IPS-15b (cell line): ENCODE data around the gene MAP4K4.

ENCODE experiments used
- H3K27me3 ChIP-seq: one replicate; pipeline ENCODE4 v1.6.1; 2013; ENCODE audit warnings: low read length; ENCODE audit not compliant: control insufficient read depth, insufficient read depth
- H3K36me3 ChIP-seq: one replicate; pipeline ENCODE4 v1.6.1; 2013; ENCODE audit warnings: low read length; ENCODE audit not compliant: control insufficient read depth, insufficient read depth
- H3K4me1 ChIP-seq: one replicate; pipeline ENCODE4 v1.6.1; 2013; ENCODE audit warnings: mild to moderate bottlenecking, low read length; ENCODE audit not compliant: control insufficient read depth, insufficient read depth
- H3K4me3 ChIP-seq: one replicate; pipeline ENCODE4 v1.5.1; 2013; ENCODE audit warnings: low read depth, low read length
- H3K9ac ChIP-seq: one replicate; pipeline ENCODE4 v1.6.1; 2013; ENCODE audit warnings: low read depth, mild to moderate bottlenecking, low read length
- H3K9me3 ChIP-seq: one replicate; pipeline ENCODE4 v1.6.1; 2013; ENCODE audit warnings: mild to moderate bottlenecking, low read length; ENCODE audit not compliant: control insufficient read depth, insufficient read depth

The MAP4K4 gene

DNA sequence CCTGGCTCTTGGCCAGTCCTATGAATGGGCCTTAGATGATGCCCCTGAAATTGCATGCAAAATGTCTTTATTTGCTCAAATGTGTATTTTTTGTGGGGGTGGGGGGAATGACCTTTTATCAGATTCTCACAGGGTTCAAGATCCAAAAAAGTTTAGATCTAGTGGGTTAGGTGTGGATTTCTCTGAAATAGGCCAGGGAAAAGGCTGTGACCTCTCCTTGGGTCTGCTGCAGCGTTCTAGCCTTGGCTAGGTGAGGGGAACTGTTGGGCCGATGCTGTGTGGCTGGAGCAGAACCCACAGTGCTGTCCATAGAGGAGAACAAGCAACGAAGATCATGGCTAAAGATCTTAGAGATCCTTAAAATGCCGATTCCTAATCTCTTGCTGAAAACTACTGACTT, 163.9 kb downstream of the MAP4K4 start:
- Histone ChIP-seq H3K36me3 (peaks cover 26% of the 10 kb centered on the region), H3K27me3 (no peaks in the 10 kb centered on the region), H3K9ac (no peak overlapping the region), H3K4me3 (no peak overlapping the region), H3K4me1 (peaks cover 3% of the 10 kb centered on the region), H3K9me3 (no peaks in the 10 kb centered on the region)

DNA sequence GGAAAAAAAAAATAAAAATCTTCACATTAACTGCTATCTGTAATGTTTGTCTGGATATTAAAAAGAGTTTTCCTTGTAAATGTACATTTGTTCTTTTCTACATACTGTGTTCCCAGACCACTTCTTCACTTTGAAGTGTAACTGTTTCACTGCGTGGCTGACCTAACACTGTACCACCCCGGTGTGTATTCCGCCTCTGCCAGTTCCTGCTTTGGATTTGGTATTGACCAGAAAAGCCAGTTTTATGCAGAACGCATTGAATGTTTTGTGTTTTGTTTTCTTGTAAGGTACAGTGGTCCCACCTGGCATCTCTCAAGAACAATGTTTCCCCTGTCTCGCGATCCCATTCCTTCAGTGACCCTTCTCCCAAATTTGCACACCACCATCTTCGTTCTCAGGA, 166.0 kb downstream of the MAP4K4 start:
- Histone ChIP-seq H3K36me3 (peaks cover 31% of the 10 kb centered on the region), H3K27me3 (no peaks in the 10 kb centered on the region), H3K9ac (no peak overlapping the region), H3K9me3 (no peaks in the 10 kb centered on the region), H3K4me3 (no peak overlapping the region), H3K4me1 (no peaks in the 10 kb centered on the region)

DNA sequence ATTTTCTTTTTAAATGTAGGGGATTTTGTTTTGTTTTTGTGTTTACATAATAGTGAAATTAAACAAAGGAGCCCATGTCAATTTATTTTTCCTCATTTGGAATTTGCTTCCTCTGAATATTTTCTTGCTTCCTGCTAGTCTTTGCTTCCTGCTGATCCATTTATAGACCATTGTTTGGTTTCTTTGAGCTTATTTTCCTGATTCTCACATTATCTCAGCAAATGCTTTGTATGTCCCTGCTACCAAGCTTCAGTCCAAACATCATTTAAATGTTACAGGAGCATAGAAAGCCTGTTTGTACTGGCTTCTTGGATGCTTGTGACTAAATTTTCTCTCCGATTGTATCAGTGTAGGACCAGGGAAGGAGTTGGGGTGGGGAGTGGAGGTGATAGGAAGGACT, 166.9 kb downstream of the MAP4K4 start:
- Histone ChIP-seq H3K36me3 (peaks cover 30% of the 10 kb centered on the region), H3K4me3 (no peak overlapping the region), H3K27me3 (no peaks in the 10 kb centered on the region), H3K4me1 (no peaks in the 10 kb centered on the region), H3K9me3 (no peaks in the 10 kb centered on the region), H3K9ac (no peak overlapping the region)

DNA sequence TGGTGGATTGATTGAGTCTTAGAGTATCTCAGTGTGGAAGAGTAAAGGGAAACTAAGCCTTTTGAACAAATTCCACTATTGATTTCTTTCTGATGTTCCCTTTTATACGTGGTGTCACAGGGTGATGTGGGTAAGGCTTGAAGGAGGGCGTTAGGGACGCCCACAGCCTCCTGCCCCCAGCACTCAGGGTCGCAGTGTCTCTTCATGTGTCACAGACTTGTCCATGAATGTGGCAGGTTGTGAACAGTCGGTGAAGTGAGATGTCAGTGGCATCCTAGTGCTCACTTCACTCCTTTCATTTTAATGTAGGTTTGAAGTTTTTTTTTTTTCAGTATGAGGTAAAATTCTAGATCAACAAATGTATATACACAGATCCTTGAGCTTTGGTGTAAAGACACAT, 171.0 kb downstream of the MAP4K4 start:
- Histone ChIP-seq H3K4me3 (no peak overlapping the region), H3K27me3 (no peaks in the 10 kb centered on the region), H3K9me3 (no peaks in the 10 kb centered on the region), H3K9ac (no peak overlapping the region), H3K4me1 (no peaks in the 10 kb centered on the region), H3K36me3 (peaks cover 32% of the 10 kb centered on the region)

DNA sequence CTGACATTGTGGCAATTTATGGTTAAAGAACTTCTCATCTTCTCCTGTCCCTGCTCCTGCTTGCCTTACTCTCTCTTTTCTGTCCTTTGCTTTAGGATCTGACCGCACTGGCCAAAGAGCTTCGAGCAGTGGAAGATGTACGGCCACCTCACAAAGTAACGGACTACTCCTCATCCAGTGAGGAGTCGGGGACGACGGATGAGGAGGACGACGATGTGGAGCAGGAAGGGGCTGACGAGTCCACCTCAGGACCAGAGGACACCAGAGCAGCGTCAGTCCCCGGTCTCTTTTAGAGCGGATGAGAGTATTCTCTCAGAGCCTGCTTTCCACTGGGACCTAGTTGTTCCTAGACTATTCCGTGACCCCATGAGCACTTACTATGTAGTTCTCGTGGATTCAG, 172.0 kb downstream of the MAP4K4 start:
- Histone ChIP-seq H3K9ac (no peak overlapping the region), H3K4me1 (no peaks in the 10 kb centered on the region), H3K27me3 (no peaks in the 10 kb centered on the region), H3K36me3 (peaks cover 30% of the 10 kb centered on the region), H3K4me3 (no peak overlapping the region), H3K9me3 (no peaks in the 10 kb centered on the region)

DNA sequence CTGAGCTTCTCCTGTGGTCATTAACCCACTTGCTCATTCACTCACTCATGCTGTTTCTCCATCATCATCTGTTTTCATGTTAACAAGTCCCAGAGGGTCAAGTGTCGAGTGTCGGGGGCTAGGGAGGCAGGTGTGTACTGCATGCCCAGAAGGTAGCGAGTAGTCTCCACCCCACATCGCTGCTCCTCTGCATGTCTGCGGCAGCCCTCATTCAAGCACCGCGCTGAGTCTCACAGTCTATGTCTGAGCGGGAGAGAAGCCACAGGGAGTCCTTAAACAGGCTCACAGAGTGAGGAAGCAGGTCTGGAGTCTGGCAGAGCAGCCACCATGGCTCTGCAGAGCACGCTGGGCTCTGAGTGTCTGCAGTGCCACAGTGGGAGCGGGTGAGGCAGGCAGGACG, 172.9 kb downstream of the MAP4K4 start:
- Histone ChIP-seq H3K36me3 (peaks cover 29% of the 10 kb centered on the region), H3K9ac (no peak overlapping the region), H3K27me3 (no peaks in the 10 kb centered on the region), H3K4me1 (no peaks in the 10 kb centered on the region), H3K9me3 (no peaks in the 10 kb centered on the region), H3K4me3 (no peak overlapping the region)

DNA sequence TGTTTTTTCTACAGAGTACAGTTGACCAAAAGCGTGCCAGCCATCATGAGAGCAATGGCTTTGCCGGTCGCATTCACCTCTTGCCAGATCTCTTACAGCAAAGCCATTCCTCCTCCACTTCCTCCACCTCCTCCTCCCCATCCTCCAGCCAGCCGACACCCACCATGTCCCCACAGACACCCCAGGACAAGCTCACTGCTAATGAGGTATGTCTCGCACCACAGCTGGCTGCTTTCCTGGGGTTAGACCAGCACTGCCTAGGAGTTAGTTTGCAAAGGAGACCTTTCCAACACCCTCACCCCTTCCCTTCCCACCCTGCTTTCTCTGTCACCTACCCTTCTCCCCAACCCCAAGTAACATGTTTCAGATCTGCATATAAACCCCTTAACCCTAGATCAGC, 174.0 kb downstream of the MAP4K4 start:
- H3K4me1 ChIP-seq, result no peaks in the 10 kb centered on the region
- H3K27me3 ChIP-seq, result no peaks in the 10 kb centered on the region
- peaks cover 29% of the 10 kb centered on the region for H3K36me3 ChIP-seq
- no peaks in the 10 kb centered on the region for H3K9me3 ChIP-seq
- no peak overlapping the region for H3K4me3 ChIP-seq
- H3K9ac ChIP-seq, result no peak overlapping the region

DNA sequence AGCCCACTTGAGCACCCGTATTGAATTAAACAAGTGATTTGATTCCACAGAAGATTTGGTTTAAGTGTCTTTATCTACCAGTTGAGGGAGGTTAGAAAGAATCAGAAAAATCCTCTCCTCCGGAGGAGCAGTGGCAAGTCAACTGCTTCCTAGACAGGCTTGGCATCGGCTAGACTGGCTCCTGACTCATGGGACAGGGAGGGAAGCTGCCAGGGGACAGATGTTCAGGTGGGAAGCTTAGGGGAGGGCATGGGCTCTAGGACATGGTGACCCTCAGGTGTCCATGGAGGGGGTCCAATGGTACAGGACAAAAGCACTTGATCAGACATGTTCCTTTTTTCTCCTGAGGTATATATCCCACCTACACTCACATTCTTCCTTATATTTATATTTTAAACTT, 175.0 kb downstream of the MAP4K4 start:
- no peaks in the 10 kb centered on the region for H3K4me1 ChIP-seq
- no peak overlapping the region for H3K9ac ChIP-seq
- H3K4me3 ChIP-seq, result no peak overlapping the region
- H3K9me3 ChIP-seq, result no peaks in the 10 kb centered on the region
- no peaks in the 10 kb centered on the region for H3K27me3 ChIP-seq
- peaks cover 33% of the 10 kb centered on the region for H3K36me3 ChIP-seq

DNA sequence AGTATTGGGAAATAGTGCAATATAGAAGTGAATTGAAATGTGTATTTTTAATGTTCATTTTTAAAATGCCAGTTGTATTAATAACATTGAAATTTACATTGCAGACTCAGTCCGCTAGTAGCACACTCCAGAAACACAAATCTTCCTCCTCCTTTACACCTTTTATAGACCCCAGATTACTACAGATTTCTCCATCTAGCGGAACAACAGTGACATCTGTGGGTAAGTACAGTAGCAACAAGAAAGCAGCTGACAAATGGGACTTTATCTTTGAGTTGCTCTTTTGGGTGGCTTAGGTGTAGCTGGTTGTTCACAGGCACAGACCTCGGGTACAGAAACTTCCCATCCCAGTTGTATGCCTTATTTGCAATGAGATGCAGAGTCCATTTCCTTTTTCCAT, 176.0 kb downstream of the MAP4K4 start:
- Histone ChIP-seq H3K9me3 (no peaks in the 10 kb centered on the region), H3K36me3 (peaks cover 28% of the 10 kb centered on the region), H3K27me3 (no peaks in the 10 kb centered on the region), H3K9ac (no peak overlapping the region), H3K4me1 (no peaks in the 10 kb centered on the region), H3K4me3 (no peak overlapping the region)

DNA sequence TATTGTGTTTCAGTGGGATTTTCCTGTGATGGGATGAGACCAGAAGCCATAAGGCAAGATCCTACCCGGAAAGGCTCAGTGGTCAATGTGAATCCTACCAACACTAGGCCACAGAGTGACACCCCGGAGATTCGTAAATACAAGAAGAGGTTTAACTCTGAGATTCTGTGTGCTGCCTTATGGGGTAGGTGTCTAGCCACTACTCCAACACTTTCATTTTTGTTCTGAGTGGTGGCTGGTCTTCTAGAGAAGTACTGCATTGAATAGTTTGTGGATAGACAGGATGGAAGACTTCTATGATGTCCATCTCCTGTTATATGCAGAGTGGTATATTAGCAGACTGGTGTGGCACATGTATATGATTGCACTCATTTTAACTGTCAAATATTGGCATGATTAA, 176.6 kb downstream of the MAP4K4 start:
- no peak overlapping the region for H3K9ac ChIP-seq
- H3K36me3 ChIP-seq, result peaks cover 27% of the 10 kb centered on the region
- no peaks in the 10 kb centered on the region for H3K9me3 ChIP-seq
- H3K4me1 ChIP-seq, result no peaks in the 10 kb centered on the region
- H3K27me3 ChIP-seq, result no peaks in the 10 kb centered on the region
- H3K4me3 ChIP-seq, result no peak overlapping the region

DNA sequence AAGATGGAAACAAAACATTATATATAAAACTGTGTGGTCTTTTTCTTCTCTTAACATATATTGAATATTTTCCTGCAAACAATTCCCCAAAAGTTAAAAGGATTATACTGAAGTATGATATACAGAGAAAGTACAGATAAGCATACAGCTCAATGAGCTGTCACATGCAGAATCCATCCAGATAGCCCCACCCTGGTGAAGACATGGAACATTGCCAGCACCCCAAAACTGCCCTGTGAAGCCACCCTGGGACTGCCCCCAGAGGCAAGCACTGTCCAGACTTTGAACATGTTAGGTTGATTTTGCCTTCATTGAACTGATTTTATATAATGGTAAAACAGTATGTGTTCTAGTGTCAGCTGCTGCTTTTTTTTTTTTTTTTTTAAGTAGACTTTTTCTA, 182.0 kb downstream of the MAP4K4 start:
- H3K36me3 ChIP-seq, result peaks cover 11% of the 10 kb centered on the region
- H3K4me1 ChIP-seq, result no peaks in the 10 kb centered on the region
- no peak overlapping the region for H3K9ac ChIP-seq
- no peaks in the 10 kb centered on the region for H3K27me3 ChIP-seq
- no peak overlapping the region for H3K4me3 ChIP-seq
- no peaks in the 10 kb centered on the region for H3K9me3 ChIP-seq

DNA sequence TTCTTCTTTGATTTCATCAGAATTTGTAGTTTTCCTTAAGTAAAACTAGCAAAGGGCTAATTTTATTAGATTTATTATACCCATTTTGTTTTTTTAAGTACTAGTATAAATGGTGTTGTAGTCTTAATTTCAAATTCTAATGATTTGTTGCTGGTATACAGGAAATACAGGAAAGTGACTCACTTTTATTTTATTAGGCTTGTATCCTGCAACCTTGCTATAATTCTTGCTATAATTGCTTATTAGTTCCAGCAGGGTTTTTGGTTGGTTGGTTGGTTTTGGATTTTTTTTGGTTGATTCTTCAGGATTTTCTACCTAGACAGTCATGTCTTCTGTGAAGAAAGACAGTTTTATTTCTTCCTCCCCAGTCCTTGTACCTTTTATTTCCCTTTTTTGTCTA, 183.6 kb downstream of the MAP4K4 start:
- no peak overlapping the region for H3K4me3 ChIP-seq
- no peaks in the 10 kb centered on the region for H3K9me3 ChIP-seq
- H3K4me1 ChIP-seq, result no peaks in the 10 kb centered on the region
- H3K9ac ChIP-seq, result no peak overlapping the region
- peaks cover 5% of the 10 kb centered on the region for H3K36me3 ChIP-seq
- H3K27me3 ChIP-seq, result no peaks in the 10 kb centered on the region

DNA sequence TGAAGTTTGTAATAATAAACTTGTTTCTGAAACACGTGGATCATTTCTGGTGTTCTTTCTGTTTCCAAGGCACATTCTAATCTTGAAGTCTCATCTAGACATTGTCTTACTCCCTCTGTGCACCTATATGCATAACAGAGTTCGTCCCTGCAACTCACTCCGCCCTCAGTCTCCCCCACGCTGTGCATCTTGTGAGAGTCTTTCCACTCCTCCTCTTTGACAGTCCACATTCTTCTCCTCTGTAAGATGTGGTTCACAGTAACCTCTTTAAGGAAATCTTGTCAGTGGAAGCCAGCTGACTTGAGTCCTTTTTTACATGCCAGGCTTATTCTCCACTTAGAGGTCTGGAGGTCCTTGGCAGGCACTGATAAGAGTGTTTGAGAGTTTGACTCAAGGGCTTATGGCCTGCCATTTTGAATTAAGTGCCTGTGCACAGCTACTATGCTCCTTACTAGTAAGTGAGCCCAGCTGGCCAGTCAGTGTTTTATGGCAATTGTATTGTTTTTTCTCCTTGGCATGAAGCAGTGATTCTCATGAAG, 185.3 kb downstream of the MAP4K4 start:
- no peaks in the 10 kb centered on the region for H3K9me3 ChIP-seq
- no peaks in the 10 kb centered on the region for H3K27me3 ChIP-seq
- no peak overlapping the region for H3K4me3 ChIP-seq
- peaks cover 10% of the 10 kb centered on the region for H3K36me3 ChIP-seq
- H3K9ac ChIP-seq, result no peak overlapping the region
- H3K4me1 ChIP-seq, result no peaks in the 10 kb centered on the region
